Kidney epithelial cell (primary cell): Measurements from ENCODE around the gene WSCD1. TPM values are rescaled to one million over a fixed set of nuclear protein-coding genes. Genes with fewer than 3 reads are reported as not detected.

Experiments used
- DNase-seq: peaks from one replicate; pipeline ENCODE4 v3.0.0-alpha.2; 2010; ENCODE audit warnings: low read depth
- H3K27me3 ChIP-seq: 2 replicates; pipeline ENCODE4 v1.6.0; 2011; ENCODE audit warnings: low read length; ENCODE audit not compliant: control insufficient read depth, insufficient read depth
- H3K36me3 ChIP-seq: 2 replicates; pipeline ENCODE4 v1.5.1; 2011; ENCODE audit warnings: low read length; ENCODE audit not compliant: control insufficient read depth, insufficient read depth
- H3K4me3 ChIP-seq: 2 replicates; pipeline ENCODE4 v1.5.1; 2011; ENCODE audit warnings: low read depth, mild to moderate bottlenecking, control low read depth, low read length
- CTCF ChIP-seq: IDR thresholded peaks from 2 replicates; pipeline ENCODE4 v1.5.1; 2011; ENCODE audit warnings: mild to moderate bottlenecking, moderate library complexity, low read length, control low read depth, inconsistent platforms; ENCODE audit not compliant: insufficient read depth, poor library complexity, severe bottlenecking
- total RNA-seq: library from RNA; depleted of rRNA; stranded (reverse); fragments of >200 nt; gene quantifications from 2 replicates; pipeline ENCODE4 v1.2.3, GENCODE V29; 2015

The WSCD1 gene
- total RNA-seq, 1 donor from 2014 or later, result 21.4 TPM

DNA sequence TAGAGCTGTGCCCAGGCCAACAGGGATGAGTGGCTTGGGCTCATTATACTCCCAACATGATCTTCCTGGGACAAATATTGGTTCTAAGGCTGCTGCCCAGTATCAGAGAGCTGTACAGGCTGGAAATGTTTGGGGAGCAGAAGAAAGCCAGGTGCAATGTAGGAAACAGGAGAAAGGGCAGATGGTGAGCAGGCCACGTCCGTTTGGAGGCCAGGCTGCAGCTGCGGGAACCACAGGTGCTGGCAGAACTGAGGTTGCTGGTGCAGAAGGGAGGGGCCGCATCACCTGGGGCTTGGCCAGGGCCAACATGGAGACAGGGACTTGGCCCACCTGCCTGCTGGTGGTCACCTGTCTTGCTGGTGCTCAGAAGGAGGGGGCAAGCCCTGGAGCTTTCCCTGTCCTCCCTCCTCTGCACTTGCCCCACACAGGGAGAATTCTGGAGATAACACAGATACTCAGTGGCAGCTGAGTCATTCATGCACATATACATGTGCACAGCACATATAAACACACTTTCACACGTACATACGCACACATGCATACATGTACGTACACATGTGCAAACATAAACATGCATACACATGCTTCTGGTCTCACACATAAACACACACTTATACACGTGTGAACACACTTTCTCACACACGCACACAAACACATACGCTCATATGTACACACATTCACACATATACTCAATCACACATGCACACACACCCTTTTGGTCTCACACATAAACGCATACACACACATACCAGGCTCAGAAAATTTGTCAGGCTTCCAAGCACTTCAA is 67.7 kb downstream of the WSCD1 start:
- no peaks in the 10 kb centered on the region for H3K36me3 ChIP-seq
- no peak for TF ChIP-seq CTCF
- DNase-seq, result no peak
- H3K4me3 ChIP-seq, result no peak overlapping the region
- H3K27me3 ChIP-seq, result peaks cover 4% of the 10 kb centered on the region

GRCh38 chr17:6138761-6139446 is 68.7 kb downstream of the WSCD1 start:
- Histone ChIP-seq H3K4me3 (no peak overlapping the region), H3K36me3 (no peaks in the 10 kb centered on the region), H3K27me3 (peaks cover 4% of the 10 kb centered on the region)
- TF ChIP-seq CTCF, result no peak
- DNase-seq, result no peak

DNA sequence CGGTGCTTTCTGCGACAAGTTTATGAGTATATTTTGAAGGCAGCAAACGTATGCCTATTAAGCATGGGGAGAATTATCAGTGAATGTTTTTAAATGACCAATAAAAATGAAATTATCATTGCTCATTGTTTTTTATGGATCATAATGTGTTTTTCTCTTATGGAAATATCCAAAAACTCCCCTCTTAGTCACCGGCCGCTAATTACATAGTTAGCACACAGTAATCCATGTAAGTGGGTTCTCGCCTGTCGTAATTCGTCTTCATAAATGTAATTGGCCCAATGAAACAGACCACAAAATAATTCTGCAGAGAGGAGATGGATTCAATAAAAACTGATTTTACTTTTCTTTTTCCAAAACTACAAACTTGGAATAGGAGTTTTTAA is 69.3 kb downstream of the WSCD1 start:
- Histone ChIP-seq H3K27me3 (peaks cover 4% of the 10 kb centered on the region), H3K4me3 (no peak overlapping the region), H3K36me3 (no peaks in the 10 kb centered on the region)
- DNase-seq, result no peak
- no peak for TF ChIP-seq CTCF

DNA sequence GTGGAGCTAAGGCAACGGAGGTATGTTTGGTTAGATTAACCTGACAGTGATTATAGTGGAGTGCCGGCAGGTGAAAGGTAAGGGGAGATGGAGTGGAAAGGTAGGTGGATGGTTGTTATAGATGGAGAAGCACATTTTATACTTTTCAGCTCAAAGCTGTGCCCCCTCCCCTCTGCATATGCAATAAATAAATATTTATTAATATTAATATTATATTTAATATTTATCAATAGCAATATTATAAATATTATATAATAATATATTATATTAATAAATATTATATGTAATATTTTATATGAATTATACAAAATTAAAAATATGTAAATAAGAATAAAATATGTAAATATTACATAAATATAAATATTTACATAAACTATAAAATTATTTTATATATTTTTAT is 70.0 kb downstream of the WSCD1 start:
- H3K27me3 ChIP-seq, result peaks cover 4% of the 10 kb centered on the region
- TF ChIP-seq CTCF, result no peak
- H3K4me3 ChIP-seq, result no peak overlapping the region
- H3K36me3 ChIP-seq, result no peaks in the 10 kb centered on the region
- no peak for DNase-seq

DNA sequence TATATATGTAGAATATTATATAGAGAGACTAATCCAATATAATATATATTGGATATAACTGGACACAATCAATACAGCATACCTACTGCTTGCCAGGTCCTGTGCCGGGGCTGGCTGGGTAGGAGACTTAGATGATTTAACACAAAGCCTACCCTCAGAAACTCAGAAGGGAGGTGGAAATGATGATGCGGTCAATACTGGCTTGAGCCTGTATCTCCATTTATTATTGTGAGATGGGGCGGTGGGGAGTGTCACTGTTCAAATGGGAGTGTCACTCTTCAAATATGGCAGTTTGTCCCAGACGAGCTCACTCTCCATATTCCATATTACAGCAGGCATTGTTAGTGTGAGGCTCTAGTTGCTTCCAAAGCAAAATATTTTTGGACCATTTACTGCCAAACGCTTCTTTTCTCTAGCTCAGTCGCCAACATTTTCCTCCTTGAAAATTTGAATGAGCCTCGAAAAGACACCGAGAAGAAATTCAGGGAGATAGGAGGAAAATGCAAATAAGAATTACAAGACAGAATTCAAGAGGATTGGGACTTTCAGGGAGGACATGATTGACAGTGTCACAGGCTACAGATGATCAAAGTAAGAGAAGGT is 70.7 kb downstream of the WSCD1 start:
- no peak for TF ChIP-seq CTCF
- Histone ChIP-seq H3K4me3 (no peak overlapping the region), H3K36me3 (no peaks in the 10 kb centered on the region), H3K27me3 (peaks cover 4% of the 10 kb centered on the region)
- DNase-seq, result no peak
